ENCODE results near the gene COG1.

- TF ChIP-seq CTCF (conservative IDR thresholded peaks at IDR 0.05 in 1 of 2, IDR thresholded peaks at IDR 0.05 in 1 of 2; ENCODE audit: extremely low read depth in 1 of 2, insufficient read depth in 1 of 2, low read depth in 1 of 2, low read length in 2 of 2) = no peak
- TF ChIP-seq EZH2 (IDR thresholded peaks at IDR 0.05; ENCODE audit: borderline replicate concordance, low read length) = no peak
Observed at GRCh38 chr17:73211745-73212144, 18.9 kb downstream of the COG1 start.
